Activated CD8-positive, alpha-beta memory T cell treated with anti-CD3 and anti-CD28 coated beads, Interleukin-2, amount 10 ng/mL, durations not matched to agents 7 days and 5 days (primary cell): Measurements from ENCODE around the gene CCDC85B. TPM values are rescaled to one million over a fixed set of nuclear protein-coding genes. Genes with fewer than 3 reads are reported as not detected.
A peak's percentile ranks its signal among the peaks of the same experiment; 100 is the strongest.

Experiments
- ATAC-seq: fragments of 150-1000 bp; cut with Tn5 transposase; one replicate; pipeline ENCODE4 v1.10.0; 2021; ENCODE audit warnings: moderate library complexity
- CTCF ChIA-PET: fragments of 350-600 bp; sonication (Branson Sonifier 250); formaldehyde crosslinking; loops from one replicate; lab custom pipeline; 2021; ENCODE audit warnings: antibody characterized with exemption; lab: Charles Lee
- DNase-seq: peaks from one replicate; pipeline ENCODE4 v3.0.0-alpha.2; 2020
- H3K27ac Mint-ChIP-seq: one replicate; pipeline ENCODE4 v1.8.0; 2021; ENCODE audit warnings: mild to moderate bottlenecking, mixed read lengths
- H3K27me3 Mint-ChIP-seq: one replicate; pipeline ENCODE4 v1.8.0; 2021; ENCODE audit warnings: mixed read lengths
- H3K36me3 Mint-ChIP-seq: one replicate; pipeline ENCODE4 v1.8.0; 2021; ENCODE audit warnings: mild to moderate bottlenecking, mixed read lengths
- H3K4me1 Mint-ChIP-seq: one replicate; pipeline ENCODE4 v1.8.0; 2021; ENCODE audit warnings: mixed read lengths
- H3K4me3 Mint-ChIP-seq: one replicate; pipeline ENCODE4 v1.8.0; 2021; ENCODE audit warnings: mild to moderate bottlenecking, moderate library complexity, mixed read lengths
- H3K9me3 Mint-ChIP-seq: one replicate; pipeline ENCODE4 v1.8.0; 2022; ENCODE audit warnings: low read depth, mixed read lengths
- total RNA-seq, 2 experiments: library from RNA; stranded (reverse); gene quantifications; one replicate each; pipeline ENCODE4 v1.2.3, GENCODE V29; 2021

Gene CCDC85B
- total RNA-seq, 2 experiments from 2014 or later: 82.3 to 94.1 TPM

- DNase-seq (no peak), ATAC-seq (no peak)
- CTCF ChIA-PET: interaction anchor here (27.4 kb wide), 1 partner anchor 24 kb away, joined by 710 read pairs; the partner anchor contains the start of genes CCDC85B, CTSW, FIBP and FOSL1
- H3K36me3 Mint-ChIP-seq: peaks cover 30% of the 10 kb centered on the region
- H3K4me1 Mint-ChIP-seq: peaks cover 38% of the 10 kb centered on the region
- H3K27me3 Mint-ChIP-seq: no peaks in the 10 kb centered on the region
- no peaks in the 10 kb centered on the region for H3K9me3 Mint-ChIP-seq
- no peak overlapping the region for H3K27ac Mint-ChIP-seq
- no peak overlapping the region for H3K4me3 Mint-ChIP-seq
Measured at GRCh38 chr11:65866509-65867283, 23.8 kb upstream of the CCDC85B start.

- DNase-seq (no peak), ATAC-seq (no peak)
- Mint-ChIP-seq H3K27ac (no peak overlapping the region), H3K27me3 (no peaks in the 10 kb centered on the region), H3K4me1 (peaks cover 38% of the 10 kb centered on the region), H3K4me3 (no peak overlapping the region), H3K9me3 (no peaks in the 10 kb centered on the region), H3K36me3 (peaks cover 27% of the 10 kb centered on the region)
- CTCF ChIA-PET: interaction anchor here (1.4 to 27.4 kb wide), 4 partner anchors 7 to 201 kb away, joined by 3 to 710 read pairs (median 43); partner anchors contain the start of genes CCDC85B, CFL1, CTSW and FIBP
Measured at GRCh38 chr11:65867284-65868071, 23.0 kb upstream of the CCDC85B start.

GRCh38 chr11:65868076-65868667, 22.3 kb upstream of the CCDC85B start:
- Mint-ChIP-seq H3K27ac (no peak overlapping the region), H3K27me3 (peaks cover 3% of the 10 kb centered on the region), H3K4me1 (peaks cover 35% of the 10 kb centered on the region), H3K36me3 (peaks cover 21% of the 10 kb centered on the region), H3K9me3 (no peaks in the 10 kb centered on the region), H3K4me3 (no peak overlapping the region)
- CTCF ChIA-PET: interaction anchor here (1.4 to 27.4 kb wide), 4 partner anchors 8 to 201 kb away, joined by 3 to 710 read pairs (median 43); partner anchors contain the start of genes CCDC85B, CFL1, CTSW and FIBP
- ATAC-seq (peak; percentile 16), DNase-seq (no peak)

- no peaks in the 10 kb centered on the region for H3K9me3 Mint-ChIP-seq
- CTCF ChIA-PET: interaction anchor here (1.4 to 27.4 kb wide), 4 partner anchors 8 to 200 kb away, joined by 3 to 710 read pairs (median 43); partner anchors contain the start of genes CCDC85B, CFL1, CTSW and FIBP
- no peak for DNase-seq
- ATAC-seq: no peak
- peaks cover 4% of the 10 kb centered on the region for H3K27me3 Mint-ChIP-seq
- no peak overlapping the region for H3K27ac Mint-ChIP-seq
- H3K4me3 Mint-ChIP-seq: no peak overlapping the region
- peaks cover 16% of the 10 kb centered on the region for H3K36me3 Mint-ChIP-seq
- H3K4me1 Mint-ChIP-seq: peaks cover 34% of the 10 kb centered on the region
Measured at GRCh38 chr11:65868907-65869306, 21.6 kb upstream of the CCDC85B start.

- Mint-ChIP-seq H3K27me3 (peaks cover 4% of the 10 kb centered on the region), H3K4me3 (no peak overlapping the region), H3K4me1 (peaks cover 37% of the 10 kb centered on the region), H3K27ac (no peak overlapping the region), H3K9me3 (no peaks in the 10 kb centered on the region), H3K36me3 (peaks cover 14% of the 10 kb centered on the region)
- ATAC-seq: no peak
- no peak for DNase-seq
- CTCF ChIA-PET: interaction anchor here (7.2 to 27.4 kb wide), 2 partner anchors 9 to 21 kb away, joined by 83 to 710 read pairs; partner anchors contain the start of genes CCDC85B, CFL1, CTSW and FIBP
Measured at GRCh38 chr11:65869643-65870306, 20.7 kb upstream of the CCDC85B start.

GRCh38 chr11:65870307-65870658, 20.2 kb upstream of the CCDC85B start:
- CTCF ChIA-PET: interaction anchor here (7.2 to 27.4 kb wide), 2 partner anchors 10 to 20 kb away, joined by 83 to 710 read pairs; partner anchors contain the start of genes CCDC85B, CFL1, CTSW and FIBP
- no peak for DNase-seq
- H3K9me3 Mint-ChIP-seq: no peaks in the 10 kb centered on the region
- H3K4me3 Mint-ChIP-seq: no peak overlapping the region
- no peak for ATAC-seq
- H3K4me1 Mint-ChIP-seq: peaks cover 37% of the 10 kb centered on the region
- peaks cover 10% of the 10 kb centered on the region for H3K36me3 Mint-ChIP-seq
- H3K27me3 Mint-ChIP-seq: peaks cover 4% of the 10 kb centered on the region
- H3K27ac Mint-ChIP-seq: no peak overlapping the region

GRCh38 chr11:65870706-65871681, 19.5 kb upstream of the CCDC85B start:
- peaks cover 4% of the 10 kb centered on the region for H3K27me3 Mint-ChIP-seq
- CTCF ChIA-PET: interaction anchor here (1.6 to 27.4 kb wide), 3 partner anchors 11 to 159 kb away, joined by 4 to 710 read pairs (median 83); partner anchors contain the start of genes CCDC85B, CFL1, CTSW and FIBP
- no peaks in the 10 kb centered on the region for H3K9me3 Mint-ChIP-seq
- DNase-seq: no peak
- no peak overlapping the region for H3K27ac Mint-ChIP-seq
- H3K36me3 Mint-ChIP-seq: peaks cover 9% of the 10 kb centered on the region
- H3K4me3 Mint-ChIP-seq: no peak overlapping the region
- no peak for ATAC-seq
- peaks cover 37% of the 10 kb centered on the region for H3K4me1 Mint-ChIP-seq

- CTCF ChIA-PET: interaction anchor here (1.6 to 27.4 kb wide), 3 partner anchors 11 to 160 kb away, joined by 4 to 710 read pairs (median 83); partner anchors contain the start of genes CCDC85B, CFL1, CTSW and FIBP
Measured at GRCh38 chr11:65871811-65872548, 18.5 kb upstream of the CCDC85B start.

GRCh38 chr11:65872586-65873317, 17.7 kb upstream of the CCDC85B start, which contains the start of gene EFEMP2:
Gene EFEMP2 (minus strand): TSS chr11:65872800. CDS start chr11:65872354, 446 bp downstream.
- peaks cover 46% of the 10 kb centered on the region for H3K4me1 Mint-ChIP-seq
- no peak for DNase-seq
- CTCF ChIA-PET: interaction anchor here (1.5 to 27.4 kb wide), 4 partner anchors 12 to 161 kb away, joined by 4 to 710 read pairs (median 44); partner anchors contain the start of genes CCDC85B, CFL1, CTSW and FIBP
- no peak for ATAC-seq
- H3K36me3 Mint-ChIP-seq: no peaks in the 10 kb centered on the region
- peak within 1 kb of the TSS; percentile 73 for H3K27ac Mint-ChIP-seq
- peaks cover 4% of the 10 kb centered on the region for H3K27me3 Mint-ChIP-seq
- H3K4me3 Mint-ChIP-seq: peak within 1 kb of the TSS; percentile 79
- H3K9me3 Mint-ChIP-seq: no peaks in the 10 kb centered on the region

More at GRCh38 chr11:65871811-65872548, 18.5 kb upstream of the CCDC85B start:
- Mint-ChIP-seq H3K9me3 (no peaks in the 10 kb centered on the region), H3K4me1 (peaks cover 40% of the 10 kb centered on the region), H3K4me3 (peak overlapping the region; percentile 7), H3K27me3 (peaks cover 4% of the 10 kb centered on the region), H3K36me3 (peaks cover 5% of the 10 kb centered on the region), H3K27ac (no peak overlapping the region)
- no peak for DNase-seq
- no peak for ATAC-seq
